HEK293T (cell line): ENCODE data around the gene LPCAT1.

ENCODE experiments used
- BHLHE40 ChIP-seq: fragments of 450-650 bp; IDR thresholded peaks from 2 replicates; pipeline ENCODE4 v1.6.1; 2016; ENCODE audit warnings: mild to moderate bottlenecking, moderate library complexity, borderline replicate concordance
- ELF4 ChIP-seq: fragments of 450-650 bp; IDR thresholded peaks from 2 replicates; pipeline ENCODE4 v1.6.1; 2017; ENCODE audit warnings: antibody characterized with exemption
- FOXA1 ChIP-seq: fragments of 450-650 bp; IDR thresholded peaks from 2 replicates; pipeline ENCODE4 v1.6.1; 2016; ENCODE audit warnings: mild to moderate bottlenecking
- FOXK2 ChIP-seq: fragments of 450-650 bp; IDR thresholded peaks from 2 replicates; pipeline ENCODE4 v1.6.1; 2016; ENCODE audit warnings: mild to moderate bottlenecking
- FOXM1 ChIP-seq: fragments of 450-650 bp; IDR thresholded peaks from 2 replicates; pipeline ENCODE4 v1.6.1; 2017; ENCODE audit warnings: mild to moderate bottlenecking, borderline replicate concordance
- PKNOX1 ChIP-seq: fragments of 450-650 bp; IDR thresholded peaks from 2 replicates; pipeline ENCODE4 v1.6.1; 2016
- SP1 ChIP-seq: fragments of 450-650 bp; IDR thresholded peaks from 2 replicates; pipeline ENCODE4 v1.6.1; 2017
- SUZ12 ChIP-seq: fragments of 450-650 bp; IDR thresholded peaks from 2 replicates; pipeline ENCODE4 v1.6.1; 2016; ENCODE audit warnings: mild to moderate bottlenecking
- TARDBP ChIP-seq: fragments of 450-650 bp; IDR thresholded peaks from 2 replicates; pipeline ENCODE4 v1.6.1; 2016

DNA sequence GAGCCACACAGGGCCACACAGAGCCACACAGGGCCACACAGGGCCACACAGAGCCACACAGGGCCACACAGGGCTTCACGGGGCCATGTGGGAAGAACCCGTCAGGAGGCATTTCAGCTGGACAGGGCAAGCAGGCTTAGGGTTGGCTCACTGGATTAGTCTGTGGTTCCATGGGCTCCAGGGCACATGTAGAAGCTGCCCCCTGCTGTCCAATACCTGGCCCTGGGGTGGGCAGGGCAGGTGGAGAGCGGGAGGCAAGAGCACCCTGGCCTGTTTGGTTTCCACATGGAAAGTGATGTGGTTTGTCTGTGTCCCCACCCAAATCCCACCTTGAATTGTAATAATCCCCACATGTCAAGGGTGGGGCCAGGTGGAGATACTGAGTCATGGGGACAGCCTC lies 16.4 kb upstream of the LPCAT1 start:
- TF ChIP-seq FOXA1: no peak
- TF ChIP-seq BHLHE40: no peak
- no peak for TF ChIP-seq PKNOX1
- no peak for TF ChIP-seq ELF4
- no peak for TF ChIP-seq FOXK2
- no peak for TF ChIP-seq TARDBP
- no peak for TF ChIP-seq SP1
- no peak for TF ChIP-seq FOXM1
- TF ChIP-seq SUZ12: no peak
